ENCODE data around the gene RAB11FIP2.

DNA sequence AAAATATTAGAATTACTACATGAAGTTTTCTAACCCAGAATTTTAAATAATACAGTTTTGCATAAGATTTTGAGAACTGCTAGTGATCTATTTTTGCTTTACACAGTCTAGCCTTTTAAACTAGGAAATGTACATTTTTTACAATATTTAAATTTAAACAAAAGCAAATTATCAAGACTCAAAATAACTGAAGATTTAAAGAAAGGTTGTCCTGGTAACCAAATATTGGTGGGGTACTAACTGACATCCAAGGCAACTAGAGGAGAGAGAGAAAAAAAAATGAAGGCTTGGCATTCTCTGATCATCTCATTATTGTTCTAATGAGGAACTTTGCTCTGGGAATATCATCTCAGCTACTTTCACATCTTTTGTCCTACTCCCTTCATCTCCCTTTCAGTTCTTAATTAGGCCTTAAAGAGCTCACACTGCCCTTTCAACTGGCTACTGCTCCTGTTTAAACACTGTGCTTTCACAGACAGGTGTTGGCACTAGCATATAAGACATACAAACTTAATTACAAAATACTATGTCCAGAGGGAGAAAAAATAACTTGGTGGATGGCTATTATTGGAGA is 33.7 kb downstream of the RAB11FIP2 start:
- TF ChIP-seq ZNF274 (IDR thresholded peaks at IDR 0.05; ENCODE audit: low read depth, low read length) (no peak), YY1 (IDR thresholded peaks at IDR 0.05; ENCODE audit: insufficient read depth, insufficient read length) (no peak), SUZ12 (IDR thresholded peaks at IDR 0.05; ENCODE audit: extremely low read depth, insufficient read depth, insufficient read length) (no peak)

All from NT2/D1 (cell line).